Measurements from ENCODE around the gene SEPTIN12. TPM values are rescaled to one million over a fixed set of nuclear protein-coding genes. Genes with fewer than 3 reads are reported as not detected.

SEPTIN12 gene
- total and polyA plus RNA-seq, 10 of the 15 experiments (the other 5 are each of a cell fraction or from before 2014, with no cell fraction given) = not detected

DNA sequence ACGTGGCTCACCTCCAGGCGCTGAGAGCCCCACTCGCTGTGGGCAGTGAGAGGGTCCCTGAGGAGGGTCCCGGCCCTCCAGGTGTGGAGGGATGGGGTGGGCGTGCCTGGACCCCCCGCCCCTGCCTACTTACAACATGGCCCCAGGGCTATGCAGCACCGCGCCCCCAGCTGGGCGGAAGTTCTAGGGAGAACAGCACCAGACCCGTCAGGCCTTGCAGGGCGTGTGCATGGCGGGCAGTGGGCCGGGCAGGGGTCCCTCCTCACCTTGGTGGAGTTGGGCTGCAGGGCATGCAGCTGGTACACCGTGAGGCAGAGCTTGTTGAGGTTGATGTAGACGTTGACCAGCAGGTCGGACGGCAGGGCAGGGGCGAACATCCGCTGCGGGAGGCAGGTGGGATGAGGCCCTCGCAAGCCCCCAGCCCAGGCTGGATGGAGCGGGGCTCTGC is 9.7 kb upstream of the SEPTIN12 start:
- Histone ChIP-seq H3K9me3 (replicated peaks; ENCODE audit: control insufficient read depth, insufficient read depth, low read length) (no peaks in the 10 kb centered on the region), H3K4me3 (no peak overlapping the region), H2AFZ (ENCODE audit: control insufficient read depth, low read depth, low read length) (no peak overlapping the region), H3K27ac (ENCODE audit: control insufficient read depth, insufficient read depth) (no peak overlapping the region), H3K4me2 (ENCODE audit: control insufficient read depth, insufficient read depth) (no peak overlapping the region), H3K79me2 (ENCODE audit: control insufficient read depth, insufficient read depth, low read length) (no peaks in the 10 kb centered on the region), H3K4me1 (ENCODE audit: control insufficient read depth, insufficient read depth, low read length) (peaks cover 20% of the 10 kb centered on the region), H3K36me3 (ENCODE audit: control insufficient read depth in 2 of 2, insufficient read depth in 2 of 2, low read length in 1 of 2) (no peaks in the 10 kb centered on the region), H3K27me3 (replicated peaks in 1 of 2; ENCODE audit: control insufficient read depth in 2 of 2, insufficient read depth in 2 of 2, low read length in 1 of 2) (no peaks in the 10 kb centered on the region), H3K9ac (ENCODE audit: control insufficient read depth, insufficient read depth, low read length) (no peak overlapping the region), H4K20me1 (ENCODE audit: control insufficient read depth, insufficient read depth) (no peaks in the 10 kb centered on the region)
- ATAC-seq = no peak
- ChIA-PET SMC1A (ENCODE audit: uncharacterized antibody, unreplicated experiment) (no interaction called here), POLR2A (no interaction called here), CTCF (no interaction called here), RAD21 (ENCODE audit: unreplicated experiment) (no interaction called here)
- no peak for TF ChIP-seq BACH1 (IDR thresholded peaks at IDR 0.05; ENCODE audit: borderline replicate concordance)
- TF ChIP-seq, protein P1, sequence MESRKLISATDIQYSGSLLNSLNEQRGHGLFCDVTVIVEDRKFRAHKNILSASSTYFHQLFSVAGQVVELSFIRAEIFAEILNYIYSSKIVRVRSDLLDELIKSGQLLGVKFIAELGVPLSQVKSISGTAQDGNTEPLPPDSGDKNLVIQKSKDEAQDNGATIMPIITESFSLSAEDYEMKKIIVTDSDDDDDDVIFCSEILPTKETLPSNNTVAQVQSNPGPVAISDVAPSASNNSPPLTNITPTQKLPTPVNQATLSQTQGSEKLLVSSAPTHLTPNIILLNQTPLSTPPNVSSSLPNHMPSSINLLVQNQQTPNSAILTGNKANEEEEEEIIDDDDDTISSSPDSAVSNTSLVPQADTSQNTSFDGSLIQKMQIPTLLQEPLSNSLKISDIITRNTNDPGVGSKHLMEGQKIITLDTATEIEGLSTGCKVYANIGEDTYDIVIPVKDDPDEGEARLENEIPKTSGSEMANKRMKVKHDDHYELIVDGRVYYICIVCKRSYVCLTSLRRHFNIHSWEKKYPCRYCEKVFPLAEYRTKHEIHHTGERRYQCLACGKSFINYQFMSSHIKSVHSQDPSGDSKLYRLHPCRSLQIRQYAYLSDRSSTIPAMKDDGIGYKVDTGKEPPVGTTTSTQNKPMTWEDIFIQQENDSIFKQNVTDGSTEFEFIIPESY (IDR thresholded peaks at IDR 0.05) = no peak
- no peak for TF ChIP-seq POLR2AphosphoS5 (IDR thresholded peaks at IDR 0.05; ENCODE audit: low read length)
- TF ChIP-seq SRF (IDR thresholded peaks at IDR 0.05; ENCODE audit: low read depth in 2 of 2, low read length in 2 of 2) = no peak
- no peak for TF ChIP-seq ATF7 (IDR thresholded peaks at IDR 0.05; ENCODE audit: low read depth)
- no peak for TF ChIP-seq SMAD5 (IDR thresholded peaks at IDR 0.05; ENCODE audit: low read depth)
- no peak for TF ChIP-seq EED (IDR thresholded peaks at IDR 0.05; ENCODE audit: low read depth)
- TF ChIP-seq, protein P2, sequence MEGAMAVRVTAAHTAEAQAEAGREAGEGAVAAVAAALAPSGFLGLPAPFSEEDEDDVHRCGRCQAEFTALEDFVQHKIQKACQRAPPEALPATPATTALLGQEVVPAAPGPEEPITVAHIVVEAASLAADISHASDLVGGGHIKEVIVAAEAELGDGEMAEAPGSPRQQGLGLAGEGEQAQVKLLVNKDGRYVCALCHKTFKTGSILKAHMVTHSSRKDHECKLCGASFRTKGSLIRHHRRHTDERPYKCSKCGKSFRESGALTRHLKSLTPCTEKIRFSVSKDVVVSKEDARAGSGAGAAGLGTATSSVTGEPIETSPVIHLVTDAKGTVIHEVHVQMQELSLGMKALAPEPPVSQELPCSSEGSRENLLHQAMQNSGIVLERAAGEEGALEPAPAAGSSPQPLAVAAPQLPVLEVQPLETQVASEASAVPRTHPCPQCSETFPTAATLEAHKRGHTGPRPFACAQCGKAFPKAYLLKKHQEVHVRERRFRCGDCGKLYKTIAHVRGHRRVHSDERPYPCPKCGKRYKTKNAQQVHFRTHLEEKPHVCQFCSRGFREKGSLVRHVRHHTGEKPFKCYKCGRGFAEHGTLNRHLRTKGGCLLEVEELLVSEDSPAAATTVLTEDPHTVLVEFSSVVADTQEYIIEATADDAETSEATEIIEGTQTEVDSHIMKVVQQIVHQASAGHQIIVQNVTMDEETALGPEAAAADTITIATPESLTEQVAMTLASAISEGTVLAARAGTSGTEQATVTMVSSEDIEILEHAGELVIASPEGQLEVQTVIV (IDR thresholded peaks at IDR 0.05; ENCODE audit: borderline replicate concordance, partially characterized antibody) = no peak
- TF ChIP-seq, protein P3, sequence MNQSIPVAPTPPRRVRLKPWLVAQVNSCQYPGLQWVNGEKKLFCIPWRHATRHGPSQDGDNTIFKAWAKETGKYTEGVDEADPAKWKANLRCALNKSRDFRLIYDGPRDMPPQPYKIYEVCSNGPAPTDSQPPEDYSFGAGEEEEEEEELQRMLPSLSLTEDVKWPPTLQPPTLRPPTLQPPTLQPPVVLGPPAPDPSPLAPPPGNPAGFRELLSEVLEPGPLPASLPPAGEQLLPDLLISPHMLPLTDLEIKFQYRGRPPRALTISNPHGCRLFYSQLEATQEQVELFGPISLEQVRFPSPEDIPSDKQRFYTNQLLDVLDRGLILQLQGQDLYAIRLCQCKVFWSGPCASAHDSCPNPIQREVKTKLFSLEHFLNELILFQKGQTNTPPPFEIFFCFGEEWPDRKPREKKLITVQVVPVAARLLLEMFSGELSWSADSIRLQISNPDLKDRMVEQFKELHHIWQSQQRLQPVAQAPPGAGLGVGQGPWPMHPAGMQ (IDR thresholded peaks at IDR 0.05; ENCODE audit: borderline replicate concordance) = no peak
- TF ChIP-seq POU2F2 (IDR thresholded peaks at IDR 0.05; ENCODE audit: borderline replicate concordance, low read depth, low read length) = no peak
- no peak for TF ChIP-seq TARDBP (IDR thresholded peaks at IDR 0.05; ENCODE audit: borderline replicate concordance)
- no peak for TF ChIP-seq ETV6 (conservative IDR thresholded peaks at IDR 0.05 in 1 of 2, IDR thresholded peaks at IDR 0.05 in 1 of 2; ENCODE audit: borderline replicate concordance in 1 of 2, low read depth in 1 of 2)
- TF ChIP-seq, protein P4, sequence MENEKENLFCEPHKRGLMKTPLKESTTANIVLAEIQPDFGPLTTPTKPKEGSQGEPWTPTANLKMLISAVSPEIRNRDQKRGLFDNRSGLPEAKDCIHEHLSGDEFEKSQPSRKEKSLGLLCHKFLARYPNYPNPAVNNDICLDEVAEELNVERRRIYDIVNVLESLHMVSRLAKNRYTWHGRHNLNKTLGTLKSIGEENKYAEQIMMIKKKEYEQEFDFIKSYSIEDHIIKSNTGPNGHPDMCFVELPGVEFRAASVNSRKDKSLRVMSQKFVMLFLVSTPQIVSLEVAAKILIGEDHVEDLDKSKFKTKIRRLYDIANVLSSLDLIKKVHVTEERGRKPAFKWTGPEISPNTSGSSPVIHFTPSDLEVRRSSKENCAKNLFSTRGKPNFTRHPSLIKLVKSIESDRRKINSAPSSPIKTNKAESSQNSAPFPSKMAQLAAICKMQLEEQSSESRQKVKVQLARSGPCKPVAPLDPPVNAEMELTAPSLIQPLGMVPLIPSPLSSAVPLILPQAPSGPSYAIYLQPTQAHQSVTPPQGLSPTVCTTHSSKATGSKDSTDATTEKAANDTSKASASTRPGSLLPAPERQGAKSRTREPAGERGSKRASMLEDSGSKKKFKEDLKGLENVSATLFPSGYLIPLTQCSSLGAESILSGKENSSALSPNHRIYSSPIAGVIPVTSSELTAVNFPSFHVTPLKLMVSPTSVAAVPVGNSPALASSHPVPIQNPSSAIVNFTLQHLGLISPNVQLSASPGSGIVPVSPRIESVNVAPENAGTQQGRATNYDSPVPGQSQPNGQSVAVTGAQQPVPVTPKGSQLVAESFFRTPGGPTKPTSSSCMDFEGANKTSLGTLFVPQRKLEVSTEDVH (IDR thresholded peaks at IDR 0.05; ENCODE audit: low read depth, partially characterized antibody) = no peak
- TF ChIP-seq GABPA (IDR thresholded peaks at IDR 0.05; ENCODE audit: low read depth) = no peak
- no peak for TF ChIP-seq POLR2AphosphoS2 (IDR thresholded peaks at IDR 0.05; ENCODE audit: low read depth, low read length)
- intact Hi-C loops (cut with micrococcal nuclease; ENCODE audit: unreplicated experiment) = no loop called here
- 45% methylated on average over 19 of the region's 22 CpGs for WGBS (ENCODE audit: insufficient coverage, insufficient replicate concordance, low lambda C conversion rate, missing lambda C conversion rate)
- FAIRE-seq = no peak
- no TSS peak for BruUV-seq (replicated peaks)
- DNase-seq (ENCODE audit: low read depth, low spot score) = no peak
- in situ Hi-C loops (cut with MboI) = no loop called here
